H54 (cell line): ENCODE results near the gene ECEL1.

Source experiments
- DNase-seq: peaks from one replicate; pipeline ENCODE4 v3.0.0; 2011; ENCODE audit warnings: low spot score, mixed read lengths; ENCODE audit not compliant: insufficient read length
- FAIRE-seq: peaks from 3 replicates; lab custom pipeline; 2011; peaks lifted over from hg19 to GRCh38; lab: Jason Lieb, UNC
- POLR2A ChIP-seq: IDR thresholded peaks from 2 replicates; pipeline ENCODE4 v1.6.1; 2011; ENCODE audit warnings: low read depth, mild to moderate bottlenecking, low read length

ECEL1 gene

DNA sequence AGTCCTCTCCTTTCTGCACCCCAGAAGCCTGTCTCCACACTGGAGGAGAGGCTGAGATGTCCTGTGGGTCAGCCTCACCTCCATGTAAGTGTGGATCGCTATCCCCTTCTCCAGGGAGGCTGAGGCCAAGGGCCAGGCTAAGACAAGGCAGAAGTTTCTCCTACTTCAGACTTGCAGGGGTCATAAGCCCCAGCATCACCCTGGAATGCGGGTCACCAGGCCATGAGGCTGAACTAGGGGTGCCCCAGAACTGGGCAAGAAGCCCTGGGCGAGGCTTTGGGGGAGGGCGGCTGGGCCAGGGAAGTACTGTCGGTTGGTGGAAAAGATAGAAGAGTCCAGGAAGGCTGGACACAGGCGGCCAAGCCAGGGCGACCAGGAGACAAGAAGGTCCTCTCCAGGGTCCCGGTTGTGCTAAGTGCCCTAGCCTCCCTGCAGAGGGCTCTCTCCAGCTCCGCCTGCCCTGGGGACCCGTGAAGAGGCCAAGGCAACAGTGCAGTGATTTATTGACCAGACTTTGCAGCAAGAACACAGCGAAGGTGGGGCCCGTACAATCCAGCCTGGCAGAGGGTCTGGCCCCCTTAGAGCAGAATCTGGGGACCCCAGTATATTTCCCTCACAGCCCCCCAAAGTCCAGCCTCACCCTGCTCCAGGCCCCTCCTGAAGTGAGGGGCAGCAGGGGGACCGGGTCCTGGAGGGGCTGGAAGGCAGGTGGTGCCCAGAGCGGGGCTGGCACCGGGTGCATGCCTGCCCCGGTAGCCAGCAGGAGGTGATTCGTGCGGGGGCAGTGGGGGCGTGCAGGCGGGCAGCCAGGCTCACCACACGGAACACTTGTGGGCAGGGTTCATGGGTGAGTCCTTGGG is 8.1 kb downstream of the ECEL1 start:
- DNase-seq (no peak), FAIRE-seq (no peak)
- no peak for TF ChIP-seq POLR2A

DNA sequence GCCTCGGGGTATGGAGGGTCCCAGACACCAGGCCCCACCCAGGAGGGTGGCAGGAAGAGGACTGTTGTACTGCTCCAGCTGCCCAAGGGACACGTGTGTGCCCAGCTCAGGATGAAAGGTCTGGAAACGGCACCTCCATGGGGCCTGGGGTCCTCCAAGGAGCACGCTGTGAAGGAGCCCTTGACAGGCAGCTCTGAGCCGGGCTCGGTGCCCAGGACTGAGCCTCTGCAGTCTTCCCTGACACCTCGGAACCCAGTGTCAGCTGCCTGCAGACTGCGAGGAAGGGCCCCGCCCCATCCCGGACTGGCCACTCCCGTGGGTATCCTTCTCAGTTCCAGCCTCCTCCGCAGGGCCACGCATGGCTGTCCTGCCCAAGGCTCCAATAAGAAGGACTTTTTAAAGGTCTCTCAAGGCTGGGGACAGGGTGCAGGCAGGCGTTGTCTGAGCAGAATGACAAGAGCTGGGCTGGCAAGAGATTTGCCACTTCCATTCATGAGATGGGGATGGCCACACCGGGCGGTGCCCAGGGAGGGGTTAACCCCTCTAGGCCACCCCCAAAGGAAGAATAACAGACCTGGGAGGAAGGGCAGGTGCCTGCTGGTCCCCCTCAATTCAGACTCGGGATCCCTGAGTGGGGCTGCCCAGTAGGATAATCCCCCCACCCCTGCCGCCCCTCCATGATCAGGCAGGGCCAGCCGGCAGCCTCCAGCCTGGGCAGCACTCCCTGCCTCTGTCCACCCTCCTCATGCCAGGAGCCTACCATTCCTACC is 8.9 kb downstream of the ECEL1 start:
- no peak for DNase-seq
- FAIRE-seq, result no peak
- TF ChIP-seq POLR2A, result no peak

DNA sequence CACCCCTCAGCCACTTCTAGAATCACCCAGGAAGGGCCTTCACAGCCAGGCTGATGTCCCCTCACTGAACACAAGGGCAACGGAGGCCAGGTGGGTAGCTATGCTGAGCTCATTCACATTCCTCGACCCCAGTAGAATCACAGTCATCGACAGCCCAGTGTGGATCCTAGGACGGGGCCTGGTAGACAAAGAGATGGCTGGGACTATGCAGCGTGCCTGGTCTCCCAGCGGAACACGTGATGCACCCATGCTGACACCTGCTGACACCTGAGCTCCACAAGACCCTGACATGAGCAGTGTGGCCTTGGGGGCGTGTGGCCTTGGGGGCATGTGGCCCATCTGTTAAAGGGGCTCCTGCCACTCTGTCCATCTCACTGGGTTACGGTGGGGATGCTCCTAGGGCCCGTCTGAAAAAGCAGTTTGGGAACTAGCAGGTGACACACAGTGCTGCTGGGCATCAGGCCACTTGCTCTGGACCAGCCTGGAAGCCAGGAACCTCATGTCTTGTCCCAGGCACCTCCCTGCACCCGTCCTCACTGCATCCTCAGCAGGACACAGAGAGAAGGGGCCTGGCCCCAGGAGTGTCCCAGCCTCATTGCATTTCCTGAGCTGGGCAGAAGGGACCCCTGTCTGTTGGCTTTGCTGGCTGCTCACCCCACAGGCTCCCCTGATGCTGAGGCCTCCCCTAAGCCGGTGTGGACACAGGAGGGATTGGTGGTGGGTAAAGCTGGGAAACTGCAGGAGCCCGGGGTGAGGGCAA is 9.7 kb downstream of the ECEL1 start:
- TF ChIP-seq POLR2A, result no peak
- FAIRE-seq (no peak), DNase-seq (no peak)

DNA sequence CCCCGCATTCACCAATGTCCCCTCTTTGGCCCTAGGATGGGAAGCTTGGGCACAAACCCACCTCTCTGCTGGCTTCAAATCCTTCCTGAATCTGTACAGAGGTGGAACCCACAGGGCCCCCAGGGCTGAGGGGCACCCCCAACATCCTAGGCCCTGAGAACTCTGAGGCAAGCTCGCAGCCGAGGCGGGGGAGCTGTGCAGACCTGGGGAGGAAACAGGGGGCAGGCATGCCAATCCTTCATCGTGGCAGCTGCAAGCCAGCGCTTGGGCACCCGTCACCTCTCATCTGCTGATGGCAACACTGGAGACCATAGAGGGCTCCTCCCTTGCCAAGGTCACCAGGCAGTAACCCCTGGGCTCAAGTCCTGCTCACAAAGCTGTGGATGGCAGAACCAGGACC is 10.8 kb downstream of the ECEL1 start:
- DNase-seq (no peak), FAIRE-seq (no peak)
- no peak for TF ChIP-seq POLR2A

DNA sequence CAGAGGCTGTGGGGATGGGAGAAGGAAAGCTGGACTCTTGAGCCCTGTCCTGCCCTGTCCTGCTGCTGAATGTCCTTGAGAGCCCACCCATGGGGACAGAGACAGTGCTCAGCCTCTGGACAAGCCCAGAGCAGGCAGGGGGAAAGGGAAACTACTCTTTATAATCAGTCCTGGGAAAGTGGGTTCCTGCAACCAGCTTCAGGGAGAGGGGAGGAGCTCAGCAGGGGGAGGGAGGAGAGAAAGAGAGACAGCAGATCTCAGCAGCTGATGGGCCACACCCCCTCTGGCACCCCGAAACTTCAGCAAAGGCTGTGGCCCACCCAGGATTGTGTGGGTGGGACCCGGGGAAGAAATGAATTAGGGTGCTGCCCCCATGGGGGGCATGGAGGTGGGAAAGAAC is 11.6 kb downstream of the ECEL1 start:
- FAIRE-seq (no peak), DNase-seq (no peak)

DNA sequence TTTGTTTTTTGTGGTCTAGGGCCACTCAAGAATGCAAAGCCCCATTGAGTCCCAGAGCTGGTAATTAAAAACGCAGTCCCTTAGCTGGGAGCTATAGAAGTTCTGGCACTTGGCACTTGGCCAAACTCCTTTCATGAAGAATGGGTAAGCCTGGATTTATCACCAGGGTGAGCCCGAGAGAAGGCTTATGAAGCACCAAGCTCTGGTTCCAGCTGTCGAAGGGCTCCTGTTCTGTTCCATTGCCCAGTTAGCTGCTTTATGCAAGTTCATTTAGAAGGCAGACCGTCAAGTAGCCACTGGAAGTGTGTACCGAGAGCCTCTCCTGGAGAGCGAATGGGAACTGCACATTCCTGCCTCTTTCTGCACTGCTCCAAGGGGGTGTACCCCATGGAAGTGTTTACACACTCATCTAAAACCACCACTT is 14.2 kb downstream of the ECEL1 start:
- no peak for DNase-seq
- no peak for FAIRE-seq
- no peak for TF ChIP-seq POLR2A

More for the DNA sequence above, 11.6 kb downstream of the ECEL1 start:
- no peak for TF ChIP-seq POLR2A

DNA sequence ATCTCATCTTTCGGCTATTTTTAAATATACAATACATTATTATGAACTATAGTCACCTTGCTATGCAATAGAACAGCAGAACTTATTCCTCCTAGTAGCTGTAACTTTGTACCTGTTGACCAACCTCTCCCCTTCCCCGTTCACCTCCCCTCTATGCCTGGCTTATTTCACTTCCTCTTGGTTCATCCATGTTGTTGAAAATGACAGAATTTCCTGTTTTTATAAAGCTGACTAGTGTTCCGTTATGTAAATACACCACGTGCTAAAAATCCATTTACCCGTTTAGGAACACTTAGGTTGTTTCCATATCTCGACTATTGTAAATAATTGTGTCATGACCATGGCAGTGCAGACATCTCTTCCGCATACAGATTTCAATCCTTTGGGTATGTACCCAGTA is 21.4 kb downstream of the ECEL1 start:
- no peak for FAIRE-seq
- no peak for DNase-seq
- TF ChIP-seq POLR2A, result no peak

DNA sequence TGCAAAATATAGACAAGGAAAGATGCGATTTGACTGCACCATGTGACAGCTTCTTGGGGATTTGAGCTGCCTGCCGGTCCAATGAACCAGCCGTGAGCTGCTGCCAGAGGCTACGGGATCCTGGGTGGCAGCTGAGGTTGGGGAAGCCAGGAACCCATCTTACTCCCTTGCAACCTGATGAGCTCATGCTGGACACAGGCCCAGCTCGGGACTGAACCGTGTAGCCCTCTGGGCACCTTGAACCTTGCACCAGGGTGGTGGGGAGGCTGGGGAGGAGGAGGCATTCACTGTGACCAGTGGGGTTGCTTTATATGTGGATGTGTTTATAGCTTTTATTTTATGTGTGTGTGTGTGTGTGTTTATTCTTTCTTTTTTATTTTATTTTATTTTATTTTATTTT is 22.6 kb downstream of the ECEL1 start:
- FAIRE-seq (no peak), DNase-seq (no peak)
- no peak for TF ChIP-seq POLR2A

DNA sequence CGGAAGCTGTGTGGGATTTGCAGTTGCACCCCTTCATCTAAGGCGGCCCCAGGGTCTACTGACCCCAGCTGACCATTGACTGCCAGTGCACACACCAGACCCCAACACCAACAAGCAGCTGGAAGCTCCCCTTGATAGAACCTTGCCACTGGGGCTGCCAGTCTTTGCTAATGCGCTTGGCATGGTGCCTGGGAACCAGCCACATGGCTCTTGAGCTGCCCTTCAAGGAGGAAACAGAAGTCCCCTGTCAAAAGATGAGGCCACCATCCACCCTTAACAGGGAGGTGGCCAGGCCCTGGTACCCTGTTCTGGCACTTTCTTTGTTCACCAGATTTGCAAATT is 23.1 kb downstream of the ECEL1 start:
- no peak for FAIRE-seq
- DNase-seq, result no peak
- TF ChIP-seq POLR2A, result no peak

DNA sequence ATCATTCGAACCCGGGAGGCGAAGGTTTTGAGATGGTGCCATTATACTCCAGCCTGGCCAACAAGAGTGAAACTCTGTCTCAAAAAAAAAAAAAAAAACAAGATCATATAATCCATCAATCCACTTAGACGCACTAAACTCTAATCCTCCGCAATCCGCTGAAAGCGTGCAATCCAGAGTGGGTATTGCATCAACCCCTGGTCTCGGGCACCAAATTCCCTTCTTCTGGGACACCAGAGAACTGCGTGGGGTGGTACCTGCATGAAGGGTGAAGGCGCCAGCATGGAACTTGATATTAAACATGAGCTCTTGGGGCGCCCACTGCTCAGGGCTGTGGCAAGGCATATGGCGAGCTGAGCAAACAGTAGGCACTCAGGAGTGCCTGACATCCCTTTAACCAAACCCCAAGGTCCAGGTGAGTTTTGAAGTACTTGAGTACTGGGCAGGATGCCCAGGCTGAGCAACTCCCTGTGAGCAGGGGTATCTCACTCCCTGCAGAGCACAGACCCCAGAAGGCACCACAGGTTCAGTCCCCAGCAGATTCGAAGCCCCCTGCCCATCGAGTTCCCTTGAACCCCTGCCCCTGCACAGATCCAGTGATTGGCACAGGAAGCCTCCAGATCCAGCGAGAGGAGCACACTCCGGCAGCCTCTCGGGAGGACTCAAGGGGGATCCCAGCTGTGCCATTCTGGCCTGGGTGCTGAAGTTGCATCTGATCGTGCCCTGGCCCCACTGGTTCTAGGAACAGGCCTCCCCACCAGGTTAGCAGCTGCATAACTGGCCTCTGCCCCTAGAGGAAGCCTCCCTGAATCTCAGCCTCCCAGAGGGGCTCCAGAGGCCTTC is 23.7 kb downstream of the ECEL1 start:
- no peak for FAIRE-seq

DNA sequence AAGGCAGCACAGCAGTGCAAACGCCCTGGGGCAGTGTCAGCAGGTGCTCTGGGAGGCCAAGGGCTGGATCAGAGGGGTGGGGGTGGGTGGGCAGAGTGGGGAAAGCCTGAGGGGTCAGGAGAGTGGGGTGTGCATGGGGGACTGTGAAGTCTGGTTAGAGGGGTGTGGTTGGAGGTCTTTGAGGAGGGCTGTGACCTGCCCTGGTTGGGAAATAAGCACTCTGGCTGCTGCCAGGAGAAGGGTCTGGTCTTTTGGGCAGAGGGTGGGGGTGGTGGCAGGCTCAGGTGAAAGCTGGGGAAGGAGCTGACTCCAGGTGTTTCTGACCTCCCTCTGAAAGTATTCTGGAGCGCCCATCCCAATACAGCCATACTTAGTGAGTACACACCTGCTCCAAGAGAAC is 27.5 kb downstream of the ECEL1 start:
- no peak for DNase-seq
- TF ChIP-seq POLR2A, result no peak
- FAIRE-seq, result no peak

More for the DNA sequence above, 23.7 kb downstream of the ECEL1 start:
- no peak for DNase-seq
- TF ChIP-seq POLR2A, result no peak

DNA sequence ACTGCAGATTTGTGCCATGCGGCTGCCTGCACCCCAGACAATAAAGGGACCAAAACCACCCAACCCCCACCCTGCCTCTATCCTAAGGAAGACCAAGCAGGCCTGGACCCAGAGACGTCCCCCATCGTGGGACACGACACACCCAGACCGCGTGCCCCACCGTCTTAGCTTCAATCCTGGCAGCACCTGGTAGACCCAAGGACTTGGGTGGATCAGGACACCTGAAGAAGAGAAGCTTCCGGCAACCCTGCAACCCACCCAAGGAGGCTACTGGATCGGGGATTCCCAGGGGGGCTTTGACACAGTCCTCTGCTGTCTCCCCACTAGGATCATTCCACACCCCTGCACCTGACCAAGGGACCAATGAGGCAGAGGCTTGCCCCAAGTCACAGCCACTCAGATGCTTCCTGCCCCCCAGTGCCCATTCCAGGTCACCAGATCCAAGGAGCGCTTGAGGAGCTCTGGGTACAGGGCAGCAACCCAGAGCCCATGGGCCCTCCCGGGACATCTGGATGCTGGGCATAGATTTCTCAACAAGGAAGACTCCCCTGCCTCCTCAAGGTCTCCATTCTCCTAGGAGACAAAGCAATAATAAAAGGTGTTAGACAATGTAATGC is 28.1 kb downstream of the ECEL1 start:
- TF ChIP-seq POLR2A, result no peak
- no peak for FAIRE-seq
- DNase-seq, result no peak

DNA sequence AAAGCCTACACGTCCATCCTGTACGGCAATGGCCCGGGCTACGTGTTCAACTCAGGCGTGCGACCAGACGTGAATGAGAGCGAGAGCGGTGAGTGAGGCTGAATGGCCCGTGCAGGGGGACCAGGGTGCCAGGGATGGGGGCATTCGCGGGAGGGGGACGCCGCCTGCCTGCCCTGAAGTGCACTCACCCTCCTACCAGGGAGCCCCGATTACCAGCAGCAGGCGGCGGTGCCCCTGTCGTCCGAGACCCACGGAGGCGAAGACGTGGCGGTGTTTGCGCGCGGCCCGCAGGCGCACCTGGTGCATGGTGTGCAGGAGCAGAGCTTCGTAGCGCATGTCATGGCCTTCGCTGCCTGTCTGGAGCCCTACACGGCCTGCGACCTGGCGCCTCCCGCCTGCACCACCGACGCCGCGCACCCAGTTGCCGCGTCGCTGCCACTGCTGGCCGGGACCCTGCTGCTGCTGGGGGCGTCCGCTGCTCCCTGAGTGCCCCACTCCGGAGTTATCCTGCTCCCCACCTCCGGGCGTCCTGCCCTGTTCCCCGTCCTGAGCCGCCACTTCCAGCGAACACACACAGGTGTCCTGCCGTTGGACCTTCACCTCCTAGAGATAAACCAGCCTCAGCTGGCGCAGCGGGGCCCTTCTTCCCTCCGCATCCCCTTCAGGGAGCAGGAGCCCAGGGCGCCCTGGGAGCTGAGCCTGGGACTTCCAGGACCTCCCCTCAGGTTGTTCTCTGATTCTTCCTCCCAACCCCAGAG is 28.8 kb downstream of the ECEL1 start:
- FAIRE-seq (no peak), DNase-seq (no peak)
- TF ChIP-seq POLR2A, result no peak
